22Rv1 (cell line): ENCODE data around the gene GALNT17.

Experiments
- CTCF ChIP-seq: fragments of 450-650 bp; IDR thresholded peaks from 2 replicates; pipeline ENCODE4 v1.5.1; 2017; ENCODE audit warnings: mild to moderate bottlenecking
- ZFX ChIP-seq: fragments of 450-650 bp; IDR thresholded peaks from 2 replicates; pipeline ENCODE4 v1.6.1; 2017; ENCODE audit warnings: antibody characterized with exemption, borderline replicate concordance

- TF ChIP-seq CTCF (no peak), ZFX (no peak)
Measured at GRCh38 chr7:71155236-71155635, 23.3 kb downstream of the GALNT17 start.
